Uterus (tissue), 4 donors: ENCODE measurements around the gene SLC6A8. TPM values are rescaled to one million over a fixed set of nuclear protein-coding genes. Genes with fewer than 3 reads are reported as not detected.
"Not testable (repeated sequence)": the region's sequence is repeated elsewhere in the genome, so short reads cannot be mapped to it uniquely, and the experiment has no call there.

ENCODE experiments used
- DNase-seq, 2 donors: peaks; one replicate each; pipeline ENCODE4 v3.0.0-alpha.2; 2019 to 2020
- H3K27ac ChIP-seq, 2 donors: fragments of 200-600 bp; sonication (generic); 1 replicate in 1 of 2; 2 replicates in 1 of 2; pipeline ENCODE4 v1.5.1; 2016 to 2018
- H3K27me3 ChIP-seq, 2 donors: fragments of 200-600 bp; sonication (generic); one replicate each; pipeline ENCODE4 v1.5.1; 2018 to 2019; ENCODE audit warnings: control low read depth in 1 of 2
- H3K36me3 ChIP-seq, 2 donors: fragments of 200-600 bp; sonication (generic); one replicate each; pipeline ENCODE4 v1.5.1; 2019; ENCODE audit warnings: control low read depth in 1 of 2
- H3K4me1 ChIP-seq, 2 donors: fragments of 200-600 bp; sonication (generic); one replicate each; pipeline ENCODE4 v1.5.1; 2018 to 2019; ENCODE audit warnings: control low read depth in 1 of 2
- H3K4me3 ChIP-seq, 2 donors: fragments of 200-600 bp; sonication (generic); 1 replicate in 1 of 2; 2 replicates in 1 of 2; pipeline ENCODE4 v1.5.1; 2018 to 2019; ENCODE audit warnings: mild to moderate bottlenecking in 1 of 2
- H3K9me3 ChIP-seq, 2 donors: fragments of 200-600 bp; sonication (generic); one replicate each; pipeline ENCODE4 v1.5.1; 2019; ENCODE audit warnings: control low read depth in 1 of 2
- CTCF ChIP-seq, 4 experiments: fragments of 200-600 bp in 2 of 4; fragments of 450-650 bp in 2 of 4; sonication (generic) in 2 of 4; IDR thresholded peaks; one replicate each; pipeline ENCODE4 v1.5.1; 2016 to 2019; ENCODE audit warnings: antibody characterized with exemption in 4 of 4, mild to moderate bottlenecking in 2 of 4, moderate library complexity in 1 of 4
- POLR2A ChIP-seq, 2 donors: fragments of 450-650 bp; IDR thresholded peaks; one replicate each; pipeline ENCODE4 v1.6.1; 2016; ENCODE audit warnings: antibody characterized with exemption in 2 of 2, mild to moderate bottlenecking in 1 of 2, moderate library complexity in 1 of 2
- intact Hi-C: fragments of 100-400 bp; cut with DNase I; formaldehyde crosslinking; loops from one replicate; pipeline ENCODE4 v1.15.1; 2023; ENCODE audit warnings: low total_unique reads
- total RNA-seq, 4 donors: library from RNA; depleted of rRNA in 3 of 4; stranded (reverse); fragments of >200 nt in 3 of 4; gene quantifications; one replicate each; pipeline versions ENCODE4 v1.1.0 to v1.2.4, GENCODE V29; 2014 to 2023
- donor health status: DM: yes; HTN: yes; CAD: no.

Gene SLC6A8
- total RNA-seq, 4 donors from 2014 or later, result 4.7 to 40.3 (median 11.2) TPM

DNA sequence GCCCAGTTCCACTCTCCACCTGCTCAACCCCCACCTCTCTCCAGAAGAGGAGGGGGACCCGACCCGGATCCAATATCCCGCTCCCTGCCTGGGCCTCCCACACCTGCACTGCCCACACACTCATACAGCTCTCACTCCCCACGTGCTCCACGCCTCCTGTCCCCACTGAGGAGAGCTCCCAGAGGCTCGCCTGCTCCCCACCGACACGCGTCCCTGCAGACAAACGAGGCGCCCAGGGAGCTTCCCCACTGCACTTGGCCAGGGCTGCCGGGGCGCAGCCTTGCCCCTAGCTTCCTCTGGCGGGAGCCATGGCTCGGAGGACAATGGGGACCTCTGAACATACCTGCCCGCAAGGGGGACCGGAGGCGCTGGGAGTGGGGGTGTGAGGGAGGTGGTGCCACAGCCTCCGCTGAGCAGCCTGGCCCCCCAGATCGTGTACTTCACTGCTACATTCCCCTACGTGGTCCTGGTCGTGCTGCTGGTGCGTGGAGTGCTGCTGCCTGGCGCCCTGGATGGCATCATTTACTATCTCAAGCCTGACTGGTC is 5.0 kb downstream of the SLC6A8 start:
- Histone ChIP-seq H3K4me1 (no peaks in the 10 kb centered on the region), H3K4me3 (no peak overlapping the region), H3K27me3 (no peaks in the 10 kb centered on the region), H3K9me3 (no peaks in the 10 kb centered on the region), H3K27ac (no peak overlapping the region), H3K36me3 (no peaks in the 10 kb centered on the region)
- TF ChIP-seq POLR2A (IDR thresholded peaks at IDR 0.05) (no peak), CTCF (IDR thresholded peaks at IDR 0.05) (no peak)
- DNase-seq, result no peak
- intact Hi-C loops, result no loop called here

DNA sequence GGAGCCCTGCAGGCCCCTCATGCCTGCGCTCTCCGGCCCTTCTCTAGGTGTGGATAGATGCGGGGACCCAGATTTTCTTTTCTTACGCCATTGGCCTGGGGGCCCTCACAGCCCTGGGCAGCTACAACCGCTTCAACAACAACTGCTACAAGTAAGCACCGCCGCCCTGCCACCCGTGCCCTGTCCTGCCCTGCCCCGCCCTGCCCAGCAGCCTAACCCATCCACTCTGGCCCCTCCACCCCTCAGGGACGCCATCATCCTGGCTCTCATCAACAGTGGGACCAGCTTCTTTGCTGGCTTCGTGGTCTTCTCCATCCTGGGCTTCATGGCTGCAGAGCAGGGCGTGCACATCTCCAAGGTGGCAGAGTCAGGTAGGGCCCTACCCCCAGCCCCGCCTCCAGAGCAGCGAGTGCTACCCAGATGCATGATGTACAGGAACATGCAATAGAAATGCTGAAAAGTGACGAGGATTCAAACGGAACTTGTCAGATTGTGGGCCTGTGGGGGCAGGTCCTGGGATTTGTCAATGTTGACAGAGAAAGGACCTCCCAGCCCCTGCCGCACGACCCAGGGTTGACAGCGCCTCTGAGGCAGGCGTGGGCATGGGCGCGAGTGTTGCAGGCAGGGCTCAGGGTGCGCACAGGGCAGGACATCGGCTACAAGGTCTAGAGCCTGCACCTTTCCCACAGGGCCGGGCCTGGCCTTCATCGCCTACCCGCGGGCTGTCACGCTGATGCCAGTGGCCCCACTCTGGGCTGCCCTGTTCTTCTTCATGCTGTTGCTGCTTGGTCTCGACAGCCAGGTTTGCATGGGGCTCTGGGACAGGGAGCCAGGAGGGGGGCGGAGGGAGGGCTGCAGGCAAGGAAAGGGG is 5.7 kb downstream of the SLC6A8 start:
- H3K36me3 ChIP-seq, result no peaks in the 10 kb centered on the region
- no peak overlapping the region for H3K4me3 ChIP-seq
- no peaks in the 10 kb centered on the region for H3K9me3 ChIP-seq
- no peak overlapping the region for H3K27ac ChIP-seq
- no peak for DNase-seq
- intact Hi-C loops, result no loop called here
- H3K27me3 ChIP-seq, result no peaks in the 10 kb centered on the region
- TF ChIP-seq CTCF (IDR thresholded peaks at IDR 0.05), result no peak
- no peak for TF ChIP-seq POLR2A (IDR thresholded peaks at IDR 0.05)
- H3K4me1 ChIP-seq, result no peaks in the 10 kb centered on the region

- DNase-seq, H3K36me3 ChIP-seq, H3K4me1 ChIP-seq, H3K4me3 ChIP-seq, H3K27me3 ChIP-seq, intact Hi-C loops, H3K27ac ChIP-seq, H3K9me3 ChIP-seq: not testable (repeated sequence)
Observed at GRCh38 chrX:153694256-153694655, 6.5 kb downstream of the SLC6A8 start.

GRCh38 chrX:153694687-153695270 is 7.1 kb downstream of the SLC6A8 start:
- Histone ChIP-seq H3K27ac (no peak overlapping the region), H3K4me3 (no peak overlapping the region), H3K9me3 (no peaks in the 10 kb centered on the region), H3K27me3 (no peaks in the 10 kb centered on the region), H3K4me1 (no peaks in the 10 kb centered on the region), H3K36me3 (no peaks in the 10 kb centered on the region)
- no peak for DNase-seq
- intact Hi-C loops, result no loop called here
- TF ChIP-seq CTCF (IDR thresholded peaks at IDR 0.05) (no peak), POLR2A (IDR thresholded peaks at IDR 0.05) (no peak)

- intact Hi-C loops, result no loop called here
- H3K4me3 ChIP-seq, result no peak overlapping the region
- no peak overlapping the region for H3K27ac ChIP-seq
- DNase-seq, result no peak
- TF ChIP-seq CTCF (IDR thresholded peaks at IDR 0.05) (no peak), POLR2A (IDR thresholded peaks at IDR 0.05) (no peak)
- no peaks in the 10 kb centered on the region for H3K27me3 ChIP-seq
- no peaks in the 10 kb centered on the region for H3K36me3 ChIP-seq
- H3K4me1 ChIP-seq, result no peaks in the 10 kb centered on the region
- no peaks in the 10 kb centered on the region for H3K9me3 ChIP-seq
Observed at GRCh38 chrX:153696100-153696499, 8.4 kb downstream of the SLC6A8 start.

- H3K27ac ChIP-seq, DNase-seq, intact Hi-C loops, H3K4me3 ChIP-seq, H3K4me1 ChIP-seq, H3K9me3 ChIP-seq, H3K36me3 ChIP-seq, H3K27me3 ChIP-seq: not testable (repeated sequence)
Observed at GRCh38 chrX:153696538-153696937, 8.8 kb downstream of the SLC6A8 start.

- H3K4me1 ChIP-seq, DNase-seq, H3K4me3 ChIP-seq, H3K27me3 ChIP-seq, H3K9me3 ChIP-seq, H3K27ac ChIP-seq, H3K36me3 ChIP-seq, intact Hi-C loops: not testable (repeated sequence)
Observed at GRCh38 chrX:153696986-153697722, 9.4 kb downstream of the SLC6A8 start.
